NCI-H1105 (cell line): ENCODE data around the gene PI4KA.
"Not testable (repeated sequence)": the region's sequence is repeated elsewhere in the genome, so short reads cannot be mapped to it uniquely, and the experiment has no call there.

ENCODE experiments used
- DNase-seq: peaks from one replicate; lab custom pipeline; 2025; lab: John Stamatoyannopoulos, UW

The PI4KA gene

GRCh38 chr22:20724676-20725454 lies 133.7 kb downstream of the PI4KA start:
- DNase-seq, result no peak

GRCh38 chr22:20721409-20722218 lies 137.0 kb downstream of the PI4KA start:
- DNase-seq, result no peak

DNA sequence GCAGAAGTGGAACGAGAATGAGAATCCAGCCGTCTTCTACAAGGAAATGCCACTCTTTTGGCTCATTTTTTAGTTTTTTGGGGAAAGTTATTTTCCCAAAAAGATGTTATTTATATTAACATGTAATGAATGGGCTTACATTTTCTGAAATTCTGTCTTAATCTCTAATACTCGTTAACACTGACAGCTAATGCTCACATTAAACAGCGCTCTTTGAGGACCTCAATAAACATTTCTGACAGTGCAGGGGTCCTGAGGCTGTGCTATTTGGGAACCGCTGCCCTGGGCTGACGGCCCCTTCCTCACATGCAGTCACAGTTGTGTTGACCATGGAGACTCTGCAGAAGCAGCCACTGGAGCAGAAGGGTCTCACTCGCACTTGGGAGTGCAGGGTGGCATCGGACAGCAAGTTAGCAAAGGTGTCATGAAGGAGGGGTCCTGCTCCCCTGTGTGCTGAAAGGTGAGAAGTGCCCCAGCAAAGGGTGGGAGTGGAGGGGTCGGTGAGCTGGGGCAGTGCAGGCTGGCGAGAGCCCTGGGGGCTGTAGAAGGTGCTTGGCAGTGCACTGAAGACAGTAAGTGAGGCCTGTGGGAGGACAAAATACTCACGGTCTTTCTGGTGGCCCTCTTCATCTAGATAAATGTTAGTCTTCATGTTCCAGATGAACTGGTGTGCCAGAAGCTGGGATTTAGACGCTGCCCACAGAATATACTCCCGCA lies 137.8 kb downstream of the PI4KA start:
- DNase-seq, result no peak

DNA sequence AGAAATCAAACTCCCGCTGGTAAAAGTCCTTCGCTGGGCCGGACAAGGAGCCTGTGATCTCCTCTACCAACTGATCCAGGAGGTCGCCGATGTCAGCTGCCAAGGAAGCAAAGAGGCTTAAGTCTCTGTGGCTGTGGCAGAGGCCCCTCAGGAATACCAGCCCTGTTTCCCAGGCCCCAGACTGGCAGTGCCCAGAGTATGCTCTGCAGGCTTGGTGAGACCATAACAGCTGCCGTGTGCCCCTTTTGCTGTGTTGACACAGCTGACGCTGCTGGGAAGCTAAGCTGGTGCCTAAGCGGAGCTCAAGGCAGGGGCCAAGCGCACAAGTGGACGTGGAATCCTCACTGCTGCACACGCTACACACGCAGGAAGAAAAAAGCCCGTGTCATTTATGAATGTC lies 139.9 kb downstream of the PI4KA start:
- DNase-seq, result not testable (repeated sequence)

DNA sequence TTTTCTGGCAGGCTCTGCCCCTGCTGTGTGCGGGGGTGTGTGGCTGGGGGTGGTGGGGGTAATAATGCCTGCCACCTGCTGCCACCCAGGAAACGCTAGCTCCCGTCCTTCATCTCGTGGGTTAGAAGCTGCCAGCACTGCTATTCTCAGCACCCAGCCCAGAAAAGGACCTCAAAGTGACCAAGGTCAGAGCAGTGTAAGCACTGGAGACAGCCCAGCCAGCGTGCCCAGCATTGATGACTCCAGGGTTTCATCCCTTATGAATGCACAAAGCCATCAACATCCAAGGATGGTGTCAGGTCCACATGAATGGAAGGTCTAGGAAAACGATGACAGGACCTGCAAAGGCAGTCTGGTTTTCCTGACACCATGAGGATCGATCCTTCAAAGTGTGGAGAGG lies 140.6 kb downstream of the PI4KA start:
- DNase-seq, result not testable (repeated sequence)

- not testable (repeated sequence) for DNase-seq
These were observed 141.3 kb downstream of the PI4KA start for GRCh38 chr22:20717213-20717866.

DNA sequence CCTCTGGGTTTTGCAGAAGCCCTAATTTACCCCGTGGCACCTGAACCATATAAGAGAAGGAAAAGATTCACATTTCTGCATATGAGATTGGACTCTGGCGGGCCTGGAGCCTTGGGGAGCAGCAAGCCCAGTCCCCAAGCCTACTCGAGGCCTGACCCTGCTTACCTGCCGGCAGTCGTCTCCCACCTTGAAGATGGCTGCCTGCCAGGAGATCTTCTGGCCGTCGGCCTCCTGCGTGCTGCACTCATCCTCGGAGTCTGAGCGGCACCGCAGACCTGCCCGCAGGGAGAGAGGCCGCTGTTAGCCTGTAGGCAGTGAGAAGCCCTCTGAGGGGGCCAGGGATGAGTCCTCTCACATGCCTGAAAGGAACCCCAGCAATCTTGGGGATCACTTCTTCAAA lies 145.5 kb downstream of the PI4KA start:
- DNase-seq, result not testable (repeated sequence)

DNA sequence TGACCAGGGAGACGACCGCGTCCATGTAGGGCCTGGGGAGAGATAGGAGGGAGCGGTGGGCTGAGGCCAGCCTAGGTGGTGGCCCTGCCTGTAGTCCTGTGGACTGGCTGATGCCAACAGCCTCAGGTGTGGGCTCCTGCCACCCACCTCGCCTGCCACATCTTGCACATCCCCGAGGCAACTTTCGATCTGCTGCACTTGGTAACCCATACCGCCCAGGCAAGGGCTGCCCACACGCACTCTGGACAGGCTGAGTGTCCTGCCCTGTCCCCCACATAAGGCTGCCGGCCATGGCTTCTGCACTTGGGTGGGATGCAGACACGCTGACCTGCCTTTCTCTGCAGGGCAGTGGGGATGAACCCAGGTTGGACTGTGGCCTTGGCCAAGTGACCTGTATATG lies 148.6 kb downstream of the PI4KA start:
- not testable (repeated sequence) for DNase-seq

- DNase-seq, result not testable (repeated sequence)
These were observed 151.0 kb downstream of the PI4KA start for GRCh38 chr22:20707549-20708118.

DNA sequence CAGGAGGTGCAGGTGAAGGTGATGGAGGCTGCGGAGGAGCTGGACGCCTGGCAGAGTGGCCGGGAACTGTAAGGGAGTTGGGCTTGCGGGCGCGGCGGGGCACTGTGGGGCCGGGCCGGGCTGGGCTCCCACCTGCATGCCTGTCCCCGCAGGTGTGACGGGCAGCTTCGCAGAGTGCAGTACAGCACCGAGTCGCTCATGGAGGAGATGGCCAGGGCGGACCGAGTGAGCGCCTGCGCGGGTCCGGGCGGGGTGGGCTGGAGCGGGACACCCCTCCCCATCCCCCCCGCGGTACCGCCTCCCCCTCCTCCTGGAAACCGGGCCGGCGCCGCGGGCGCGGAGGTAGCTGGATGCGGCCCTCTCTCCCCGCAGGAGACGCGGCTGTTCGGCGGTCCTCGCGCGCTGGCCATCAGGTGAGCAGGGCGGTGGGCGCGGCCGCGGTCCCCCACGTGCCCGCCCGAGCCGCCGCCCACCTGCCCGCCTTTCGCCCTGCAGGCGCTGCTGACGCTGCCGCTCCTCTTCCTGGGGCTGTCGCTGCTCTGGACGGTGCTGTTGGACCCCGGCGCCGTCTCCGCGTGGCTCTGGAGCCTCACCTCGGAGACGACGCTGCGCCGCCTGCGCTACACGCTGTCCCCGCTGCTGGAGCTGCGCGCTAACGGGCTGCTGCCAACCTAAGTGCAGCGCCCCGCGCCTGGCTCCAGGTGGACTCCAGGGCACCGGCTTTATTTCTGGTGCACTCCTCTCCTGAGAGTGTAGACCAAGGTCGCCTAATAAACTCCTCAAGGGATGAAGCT lies 154.6 kb downstream of the PI4KA start:
- peak; percentile 9 for DNase-seq

DNA sequence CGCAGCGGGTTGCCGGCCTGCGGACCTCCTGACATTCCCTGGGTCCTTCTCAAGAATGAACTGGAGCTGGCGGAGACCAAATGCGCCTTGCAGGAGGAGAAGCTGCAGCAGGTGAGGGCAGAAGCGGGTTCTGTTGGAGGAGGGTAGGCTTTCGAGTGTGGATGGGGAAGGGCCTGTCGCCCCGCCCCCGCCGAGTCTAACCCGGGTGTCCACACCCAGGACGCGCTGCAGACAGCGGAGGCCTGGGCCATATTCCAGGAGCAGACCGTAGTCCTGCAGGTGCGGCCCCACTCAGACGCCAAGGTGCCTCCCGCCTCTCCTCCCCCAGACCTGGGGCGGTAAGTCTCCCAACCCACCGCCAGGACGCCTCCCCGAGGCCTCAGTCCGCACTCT lies 155.2 kb downstream of the PI4KA start:
- not testable (repeated sequence) for DNase-seq

GRCh38 chr22:20702546-20703413 lies 155.8 kb downstream of the PI4KA start:
- peak; percentile 89 for DNase-seq

DNA sequence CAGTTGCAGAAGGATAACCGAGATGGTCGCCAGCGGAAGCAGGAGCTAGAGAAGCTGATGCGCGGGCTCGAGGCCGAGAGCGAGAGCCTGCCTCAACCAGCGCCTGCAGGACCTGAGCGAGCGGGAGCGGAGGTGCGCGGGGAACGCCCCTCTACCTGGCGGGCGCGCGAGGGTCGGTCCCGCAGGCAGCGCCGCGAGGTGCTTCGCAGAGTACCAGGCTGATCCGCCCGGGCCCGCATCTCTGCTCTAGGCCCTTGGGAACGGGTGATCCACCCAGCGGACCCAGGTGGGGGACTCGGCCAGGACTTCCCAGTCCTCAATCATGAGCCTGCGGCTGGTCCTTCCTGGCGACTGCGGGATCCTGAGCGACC lies 156.5 kb downstream of the PI4KA start:
- not testable (repeated sequence) for DNase-seq

GRCh38 chr22:20701680-20702136 lies 156.9 kb downstream of the PI4KA start:
- DNase-seq, result not testable (repeated sequence)

DNA sequence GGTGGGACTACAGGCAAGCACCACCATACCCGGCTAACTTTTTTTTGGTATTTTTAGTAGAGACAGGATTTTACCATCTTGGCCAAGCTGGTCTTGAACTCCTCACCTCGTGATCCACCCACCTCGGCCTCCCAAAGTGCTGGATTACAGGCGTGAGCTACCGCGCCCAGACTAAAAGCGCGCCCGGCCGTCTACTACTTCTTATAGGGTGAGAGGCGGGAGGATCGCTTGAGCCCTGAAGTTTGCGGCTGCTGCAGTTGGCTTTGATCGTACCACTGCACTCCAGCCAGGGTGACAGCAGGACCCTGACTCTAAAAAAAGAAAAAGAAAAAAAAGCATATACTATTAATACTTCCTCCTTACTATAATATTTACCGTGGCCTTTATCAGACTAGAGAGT lies 158.3 kb downstream of the PI4KA start:
- not testable (repeated sequence) for DNase-seq

DNA sequence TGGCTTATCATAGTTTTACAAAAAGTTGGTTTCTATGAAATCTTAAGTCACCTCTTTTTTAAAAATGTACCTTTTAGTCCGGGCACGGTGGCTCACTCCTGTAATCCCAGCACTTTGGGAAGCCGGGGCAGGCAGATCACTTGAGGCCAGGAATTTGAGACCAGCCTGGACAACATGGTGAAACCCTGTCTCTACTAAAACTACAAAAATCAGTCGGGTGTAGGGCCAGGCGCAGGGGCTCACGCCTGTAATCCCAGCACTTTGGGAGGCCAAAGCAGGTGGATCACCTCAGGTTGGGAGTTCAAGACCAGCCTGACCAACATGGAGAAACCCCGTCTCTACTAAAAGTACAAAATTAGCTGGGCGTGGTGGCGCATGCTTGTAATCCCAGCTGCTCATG lies 158.8 kb downstream of the PI4KA start:
- DNase-seq, result not testable (repeated sequence)

- DNase-seq, result peak; percentile 19
These were observed 161.0 kb downstream of the PI4KA start for GRCh38 chr22:20697481-20698113.

- DNase-seq, result not testable (repeated sequence)
These were observed 162.6 kb downstream of the PI4KA start for GRCh38 chr22:20696056-20696455.

GRCh38 chr22:20695205-20695604 lies 163.4 kb downstream of the PI4KA start:
- not testable (repeated sequence) for DNase-seq
